CD4-positive, alpha-beta memory T cell (primary cell): Measurements from ENCODE around the gene WDR88. TPM values are rescaled to one million over a fixed set of nuclear protein-coding genes. Genes with fewer than 3 reads are reported as not detected.

ENCODE experiments used
- CTCF ChIA-PET: fragments of 350-600 bp; sonication (Branson Sonifier 250); formaldehyde crosslinking; loops from one replicate; lab custom pipeline; 2021; ENCODE audit warnings: inconsistent platforms; ENCODE audit not compliant: partially characterized antibody; lab: Charles Lee
- POLR2A ChIA-PET: fragments of 350-600 bp; sonication (Branson Sonifier 250); formaldehyde crosslinking; loops from one replicate; lab custom pipeline; 2021; ENCODE audit not compliant: partially characterized antibody; lab: Charles Lee
- DNase-seq, 5 donors: peaks; one replicate each; pipeline versions ENCODE4 v3.0.0 to v3.0.0-alpha.2; 2020 to 2022; ENCODE audit warnings: mixed read lengths in 1 of 5
- H3K27ac ChIP-seq: one replicate; pipeline ENCODE4 v1.7.0; 2013; ENCODE audit warnings: low read depth, low read length
- H3K27me3 ChIP-seq: 2 replicates; pipeline ENCODE4 v1.7.0; 2013; ENCODE audit warnings: mild to moderate bottlenecking, low read length, moderate library complexity; ENCODE audit not compliant: insufficient read depth
- H3K36me3 ChIP-seq: 2 replicates; pipeline ENCODE4 v1.7.0; 2013; ENCODE audit warnings: mild to moderate bottlenecking, low read length, moderate library complexity; ENCODE audit not compliant: insufficient read depth
- H3K4me1 ChIP-seq: 2 replicates; pipeline ENCODE4 v1.7.0; 2013; ENCODE audit warnings: mild to moderate bottlenecking, low read length, moderate library complexity; ENCODE audit not compliant: insufficient read depth
- H3K4me3 ChIP-seq, 2 donors: one replicate each; pipeline ENCODE4 v1.7.0; 2013; ENCODE audit warnings: low read length in 2 of 2, mild to moderate bottlenecking in 1 of 2
- H3K9me3 ChIP-seq, 2 donors: one replicate each; pipeline ENCODE4 v1.7.0; 2013; ENCODE audit warnings: low read length in 2 of 2, control low read depth in 1 of 2; ENCODE audit not compliant: control insufficient read depth in 1 of 2
- H3K27ac Mint-ChIP-seq, 7 donors: one replicate each; pipeline ENCODE4 v1.8.0; 2020 to 2021; ENCODE audit warnings: mixed read lengths in 7 of 7, mild to moderate bottlenecking in 6 of 7, inconsistent platforms in 3 of 7, moderate library complexity in 3 of 7
- H3K27me3 Mint-ChIP-seq, 2 donors: one replicate each; pipeline ENCODE4 v1.8.0; 2020 to 2021; ENCODE audit warnings: mixed read lengths in 2 of 2
- H3K36me3 Mint-ChIP-seq, 2 donors: one replicate each; pipeline ENCODE4 v1.8.0; 2020 to 2021; ENCODE audit warnings: mixed read lengths in 2 of 2, inconsistent platforms in 1 of 2, mild to moderate bottlenecking in 1 of 2
- H3K4me1 Mint-ChIP-seq, 4 donors: one replicate each; pipeline ENCODE4 v1.8.0; 2020 to 2021; ENCODE audit warnings: mixed read lengths in 4 of 4, mild to moderate bottlenecking in 1 of 4
- H3K4me3 Mint-ChIP-seq, 8 donors: one replicate each; pipeline ENCODE4 v1.8.0; 2020 to 2021; ENCODE audit warnings: mixed read lengths in 8 of 8, mild to moderate bottlenecking in 7 of 8, moderate library complexity in 6 of 8, inconsistent platforms in 3 of 8
- H3K9me3 Mint-ChIP-seq, 8 donors: one replicate each; pipeline ENCODE4 v1.8.0; 2020 to 2021; ENCODE audit warnings: mixed read lengths in 8 of 8, mild to moderate bottlenecking in 5 of 8, inconsistent platforms in 3 of 8, moderate library complexity in 1 of 8
- intact Hi-C: fragments of 100-400 bp; cut with micrococcal nuclease; formaldehyde crosslinking; loops from one replicate; pipeline ENCODE4 v1.15.1; 2023
- polyA plus RNA-seq, 2 donors: library from polyadenylated mRNA; unstranded; fragments of 300-500 nt; fragmentation: Illumina TruSeq; gene quantifications; one replicate each; pipeline ENCODE4 v1.2.3, GENCODE V29; 2021
- total RNA-seq, 2 experiments: library from RNA; stranded (reverse); gene quantifications; one replicate each; pipeline ENCODE4 v1.2.3, GENCODE V29; 2021

WDR88 gene
- total and polyA plus RNA-seq, 4 experiments from 2014 or later = 0.11 to 0.58 (median 0.43) TPM

DNA sequence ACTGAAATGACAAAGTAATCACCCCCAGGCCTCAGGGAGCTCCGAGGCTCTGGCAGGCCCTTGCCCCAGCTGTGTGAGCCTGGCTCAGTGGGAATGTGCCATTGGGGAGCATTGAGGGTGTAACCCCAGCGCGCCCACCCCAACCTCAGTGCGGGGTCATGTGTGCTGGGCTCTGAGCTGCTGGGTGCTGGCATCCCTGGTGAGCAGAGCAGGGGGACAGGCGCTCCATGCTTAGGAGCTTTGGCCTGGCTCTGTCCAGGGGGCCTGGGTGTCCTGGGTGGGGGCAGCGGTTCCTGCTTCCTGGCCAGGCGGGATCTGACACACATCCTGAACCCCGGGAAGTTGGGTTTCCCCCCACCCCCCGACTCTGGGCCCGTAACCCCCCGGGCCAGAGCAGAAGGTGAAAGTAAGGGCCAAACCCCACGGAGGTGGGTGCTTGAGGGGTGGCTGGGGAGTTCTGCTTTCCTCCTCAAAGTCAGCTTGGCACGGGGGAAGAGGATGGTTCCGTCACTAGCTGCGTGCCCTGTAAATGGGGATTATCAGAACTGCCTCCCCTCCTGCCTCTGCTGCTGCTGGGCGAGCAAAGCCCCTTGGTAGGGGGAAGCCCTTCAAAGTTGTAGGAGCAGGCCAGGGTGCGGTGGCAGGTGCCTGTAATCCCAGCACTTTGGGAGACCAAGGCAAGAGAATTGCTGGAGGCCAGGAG lies 63.9 kb downstream of the WDR88 start:
- Histone ChIP-seq H3K27ac (no peak overlapping the region), H3K9me3 (no peaks in the 10 kb centered on the region), H3K4me1 (no peaks in the 10 kb centered on the region), H3K27me3 (peaks cover 11% of the 10 kb centered on the region), H3K4me3 (no peak overlapping the region), H3K36me3 (no peaks in the 10 kb centered on the region)
- H3K36me3 Mint-ChIP-seq = no peaks in the 10 kb centered on the region
- H3K9me3 Mint-ChIP-seq = no peaks in the 10 kb centered on the region
- ChIA-PET CTCF (interaction anchor here (0.7 kb wide), 1 partner anchor 10 kb away, joined by 3 read pairs; no protein-coding TSS in a partner anchor), POLR2A (no interaction called here)
- intact Hi-C loops = no loop called here
- H3K27me3 Mint-ChIP-seq = peaks cover 21 to 30% of the 10 kb centered on the region in 2 donors
- peaks cover 0 to 6% (median 0%) of the 10 kb centered on the region in 4 donors for H3K4me1 Mint-ChIP-seq
- H3K27ac Mint-ChIP-seq = no peak overlapping the region
- peak overlapping the region in 1 of 8 donors; percentile 62 for H3K4me3 Mint-ChIP-seq
- DNase-seq = no peak

GRCh38 chr19:33196446-33197193 lies 64.7 kb downstream of the WDR88 start:
- H3K27me3 ChIP-seq = peaks cover 11% of the 10 kb centered on the region
- Mint-ChIP-seq H3K27ac (no peak overlapping the region), H3K4me1 (peaks cover 0 to 6% (median 0%) of the 10 kb centered on the region in 4 donors), H3K27me3 (peaks cover 21 to 30% of the 10 kb centered on the region in 2 donors), H3K9me3 (no peaks in the 10 kb centered on the region), H3K4me3 (peak overlapping the region in 2 of 8 donors; percentile 54 to 63), H3K36me3 (no peaks in the 10 kb centered on the region)
- CTCF ChIA-PET = interaction anchor here (0.7 kb wide), 1 partner anchor 11 kb away, joined by 3 read pairs; no protein-coding TSS in a partner anchor
- no peaks in the 10 kb centered on the region for H3K4me1 ChIP-seq
- no peak for DNase-seq
- intact Hi-C loops = no loop called here
- H3K27ac ChIP-seq = no peak overlapping the region
- H3K36me3 ChIP-seq = no peaks in the 10 kb centered on the region
- POLR2A ChIA-PET = no interaction called here
- no peaks in the 10 kb centered on the region for H3K9me3 ChIP-seq
- no peak overlapping the region for H3K4me3 ChIP-seq

GRCh38 chr19:33197591-33198000 lies 65.7 kb downstream of the WDR88 start:
- no peak for DNase-seq
- H3K4me1 ChIP-seq = no peaks in the 10 kb centered on the region
- Mint-ChIP-seq H3K27me3 (peaks cover 15 to 22% of the 10 kb centered on the region in 2 donors), H3K9me3 (no peaks in the 10 kb centered on the region), H3K27ac (no peak overlapping the region), H3K4me3 (no peak overlapping the region), H3K4me1 (peaks cover 0 to 6% (median 0%) of the 10 kb centered on the region in 4 donors), H3K36me3 (no peaks in the 10 kb centered on the region)
- no peaks in the 10 kb centered on the region for H3K36me3 ChIP-seq
- ChIA-PET POLR2A (no interaction called here), CTCF (no interaction called here)
- peaks cover 11% of the 10 kb centered on the region for H3K27me3 ChIP-seq
- intact Hi-C loops = no loop called here
- no peaks in the 10 kb centered on the region for H3K9me3 ChIP-seq
- H3K4me3 ChIP-seq = no peak overlapping the region
- H3K27ac ChIP-seq = no peak overlapping the region

DNA sequence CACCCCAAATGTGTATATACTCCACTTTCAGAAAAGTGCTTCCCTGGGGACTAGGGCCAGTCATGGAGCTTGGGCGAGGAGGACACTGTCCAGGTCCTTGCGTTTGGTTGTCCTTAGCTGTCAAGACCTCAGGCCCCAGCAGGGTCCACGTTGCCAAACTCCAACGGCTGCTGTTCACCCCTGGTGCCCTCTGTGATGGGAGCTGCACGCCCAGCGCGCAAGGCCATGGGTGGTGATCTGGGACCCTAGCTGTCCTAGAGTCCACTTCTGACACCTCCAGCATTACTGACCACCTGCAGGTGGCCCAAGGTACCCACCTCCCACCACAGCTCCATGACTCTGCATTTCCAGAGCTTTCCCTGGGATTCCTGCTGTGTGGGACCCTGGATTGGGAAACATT lies 66.3 kb downstream of the WDR88 start:
- Mint-ChIP-seq H3K9me3 (no peaks in the 10 kb centered on the region), H3K4me3 (no peak overlapping the region), H3K27ac (no peak overlapping the region), H3K27me3 (peaks cover 9 to 16% of the 10 kb centered on the region in 2 donors), H3K4me1 (peaks cover 0 to under 1% (median 0%) of the 10 kb centered on the region in 4 donors), H3K36me3 (no peaks in the 10 kb centered on the region)
- Histone ChIP-seq H3K27ac (no peak overlapping the region), H3K27me3 (peaks cover 11% of the 10 kb centered on the region), H3K4me3 (no peak overlapping the region), H3K4me1 (no peaks in the 10 kb centered on the region), H3K9me3 (no peaks in the 10 kb centered on the region), H3K36me3 (no peaks in the 10 kb centered on the region)
- ChIA-PET CTCF (no interaction called here), POLR2A (interaction anchor here (0.8 kb wide), 1 partner anchor 20 kb away, joined by 3 read pairs; no protein-coding TSS in a partner anchor)
- DNase-seq = no peak
- intact Hi-C loops = no loop called here

- H3K27ac ChIP-seq = no peak overlapping the region
- peaks cover 4% of the 10 kb centered on the region for H3K27me3 ChIP-seq
- ChIA-PET POLR2A (no interaction called here), CTCF (no interaction called here)
- Mint-ChIP-seq H3K9me3 (no peaks in the 10 kb centered on the region), H3K27me3 (peaks cover 4 to 12% of the 10 kb centered on the region in 2 donors), H3K4me3 (no peak overlapping the region), H3K36me3 (no peaks in the 10 kb centered on the region), H3K4me1 (no peaks in the 10 kb centered on the region), H3K27ac (no peak overlapping the region)
- no peak for DNase-seq
- intact Hi-C loops = no loop called here
- H3K4me1 ChIP-seq = no peaks in the 10 kb centered on the region
- H3K4me3 ChIP-seq = no peak overlapping the region
- H3K9me3 ChIP-seq = no peaks in the 10 kb centered on the region
- no peaks in the 10 kb centered on the region for H3K36me3 ChIP-seq
Observed at GRCh38 chr19:33199441-33200265, 67.7 kb downstream of the WDR88 start.

DNA sequence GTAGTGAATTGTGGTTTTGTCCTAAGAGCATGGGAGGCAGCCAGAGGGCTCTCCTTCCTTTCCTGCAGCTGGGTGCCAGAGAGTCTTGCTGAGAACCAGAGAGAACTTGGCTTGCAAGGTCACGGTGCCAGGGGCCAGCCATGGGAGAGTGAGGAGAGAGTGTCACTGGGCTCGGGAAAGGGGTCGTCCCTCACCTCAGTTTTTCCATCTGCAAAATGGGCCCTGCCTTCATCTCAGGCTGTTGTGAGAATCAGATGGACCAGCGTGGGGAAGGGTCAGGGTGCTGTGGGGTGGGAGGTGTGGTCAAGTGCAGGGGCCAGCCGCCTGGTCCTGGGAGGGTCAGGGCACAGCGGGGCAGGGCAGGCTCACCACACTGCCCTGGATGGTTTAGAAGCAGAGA lies 69.6 kb downstream of the WDR88 start:
- no peaks in the 10 kb centered on the region for H3K4me1 Mint-ChIP-seq
- no peaks in the 10 kb centered on the region for H3K9me3 ChIP-seq

More for the DNA sequence above, 69.6 kb downstream of the WDR88 start:
- Histone ChIP-seq H3K4me1 (no peaks in the 10 kb centered on the region), H3K36me3 (no peaks in the 10 kb centered on the region), H3K27ac (no peak overlapping the region), H3K27me3 (no peaks in the 10 kb centered on the region), H3K4me3 (no peak overlapping the region)
- intact Hi-C loops = no loop called here
- peaks cover 1 to 11% of the 10 kb centered on the region in 2 donors for H3K27me3 Mint-ChIP-seq
- CTCF ChIA-PET = no interaction called here
- no peak overlapping the region for H3K27ac Mint-ChIP-seq
- no peaks in the 10 kb centered on the region for H3K36me3 Mint-ChIP-seq
- DNase-seq = no peak
- H3K9me3 Mint-ChIP-seq = no peaks in the 10 kb centered on the region
- no peak overlapping the region for H3K4me3 Mint-ChIP-seq
- POLR2A ChIA-PET = no interaction called here
